Vagina (tissue), 2 donors: ENCODE measurements around the gene BRINP2. TPM values are rescaled to one million over a fixed set of nuclear protein-coding genes. Genes with fewer than 3 reads are reported as not detected.

ENCODE experiments used
- DNase-seq, 2 donors: peaks; one replicate each; pipeline ENCODE4 v3.0.0-alpha.2; 2017; ENCODE audit errors: extremely low spot score in 2 of 2
- H3K27ac ChIP-seq: fragments of 200-600 bp; sonication (generic); one replicate; pipeline ENCODE4 v1.5.1; 2019
- H3K27me3 ChIP-seq: fragments of 200-600 bp; sonication (generic); one replicate; pipeline ENCODE4 v1.5.1; 2019
- H3K36me3 ChIP-seq, 2 donors: fragments of 200-600 bp; sonication (generic); one replicate each; pipeline ENCODE4 v1.5.1; 2017 to 2019
- H3K4me1 ChIP-seq: fragments of 200-600 bp; sonication (generic); one replicate; pipeline ENCODE4 v1.5.1; 2019
- H3K4me3 ChIP-seq, 2 donors: fragments of 200-600 bp; sonication (generic); 1 replicate in 1 of 2; 2 replicates in 1 of 2; pipeline ENCODE4 v1.5.1; 2016 to 2019
- H3K9me3 ChIP-seq: fragments of 200-600 bp; sonication (generic); one replicate; pipeline ENCODE4 v1.5.1; 2019
- CTCF ChIP-seq, 3 experiments: fragments of 450-650 bp in 2 of 3; fragments of 200-600 bp in 1 of 3; sonication (generic) in 1 of 3; IDR thresholded peaks; one replicate each; pipeline ENCODE4 v1.5.1; 2017 to 2019; ENCODE audit warnings: antibody characterized with exemption in 3 of 3, mild to moderate bottlenecking in 2 of 3, moderate library complexity in 2 of 3
- POLR2A ChIP-seq, 2 donors: fragments of 450-650 bp; IDR thresholded peaks; one replicate each; pipeline ENCODE4 v1.6.1; 2017; ENCODE audit warnings: antibody characterized with exemption in 2 of 2, mild to moderate bottlenecking in 2 of 2, moderate library complexity in 2 of 2
- POLR2AphosphoS5 ChIP-seq, 2 donors: sonication (generic); formaldehyde crosslinking; IDR thresholded peaks; one replicate each; pipeline ENCODE4 v1.9.0; 2017; ENCODE audit warnings: antibody characterized with exemption in 2 of 2, mild to moderate bottlenecking in 2 of 2, low read depth in 1 of 2; ENCODE audit not compliant: insufficient read depth in 1 of 2
- intact Hi-C: fragments of 100-400 bp; cut with DNase I; formaldehyde crosslinking; loops from one replicate; pipeline ENCODE4 v1.15.1; 2023
- total RNA-seq: library from RNA; depleted of rRNA; stranded (reverse); fragments of >200 nt; gene quantifications from one replicate; pipeline ENCODE4 v1.2.3, GENCODE V29; 2016

Gene BRINP2
- total RNA-seq, 1 donor from 2014 or later: 0.49 TPM

GRCh38 chr1:177164380-177165068, 6.2 kb upstream of the BRINP2 start, which contains the start of gene ASTN1:
TSS of gene ASTN1 (minus strand) at chr1:177164712. CDS start at chr1:177164676, 36 bp downstream.
- peaks cover 5% of the 10 kb centered on the region for H3K27me3 ChIP-seq
- TF ChIP-seq CTCF (IDR thresholded peaks at IDR 0.05) (no peak), POLR2A (IDR thresholded peaks at IDR 0.05) (no peak), POLR2AphosphoS5 (IDR thresholded peaks at IDR 0.05; ENCODE audit: insufficient read depth in 1 of 2, low read depth in 1 of 2) (no peak)
- H3K4me1 ChIP-seq: peaks cover 11% of the 10 kb centered on the region
- no peaks in the 10 kb centered on the region for H3K9me3 ChIP-seq
- no peak for DNase-seq
- H3K36me3 ChIP-seq: no peaks in the 10 kb centered on the region
- H3K4me3 ChIP-seq: peak within 1 kb of the TSS; percentile 27 to 42
- no peak within 1 kb of the TSS for H3K27ac ChIP-seq
- intact Hi-C loops: no loop called here

- intact Hi-C loops: no loop called here
- DNase-seq: no peak
- no peak overlapping the region for H3K27ac ChIP-seq
- H3K27me3 ChIP-seq: peaks cover 5% of the 10 kb centered on the region
- H3K4me3 ChIP-seq: peak overlapping the region in 1 of 2 donors; percentile 42
- H3K4me1 ChIP-seq: peaks cover 11% of the 10 kb centered on the region
- H3K9me3 ChIP-seq: no peaks in the 10 kb centered on the region
- H3K36me3 ChIP-seq: no peaks in the 10 kb centered on the region
- TF ChIP-seq CTCF (IDR thresholded peaks at IDR 0.05) (no peak), POLR2AphosphoS5 (IDR thresholded peaks at IDR 0.05; ENCODE audit: insufficient read depth in 1 of 2, low read depth in 1 of 2) (no peak), POLR2A (IDR thresholded peaks at IDR 0.05) (no peak)
These were observed 5.7 kb upstream of the BRINP2 start for GRCh38 chr1:177165069-177165439.

GRCh38 chr1:177171536-177172123, 872 bp downstream of the BRINP2 start:
- no peak for DNase-seq
- peaks cover 3% of the 10 kb centered on the region for H3K27me3 ChIP-seq
- H3K9me3 ChIP-seq: no peaks in the 10 kb centered on the region
- TF ChIP-seq CTCF (IDR thresholded peaks at IDR 0.05) (no peak), POLR2A (IDR thresholded peaks at IDR 0.05) (no peak), POLR2AphosphoS5 (IDR thresholded peaks at IDR 0.05; ENCODE audit: insufficient read depth in 1 of 2, low read depth in 1 of 2) (no peak)
- H3K36me3 ChIP-seq: no peaks in the 10 kb centered on the region
- intact Hi-C loops: loop anchor here (10.0 kb wide), 1 partner anchor 267 kb away; no protein-coding TSS in a partner anchor
- H3K4me3 ChIP-seq: peak overlapping the region; percentile 5 to 32
- peaks cover 14% of the 10 kb centered on the region for H3K4me1 ChIP-seq
- no peak overlapping the region for H3K27ac ChIP-seq

GRCh38 chr1:177172272-177172671, 1.5 kb downstream of the BRINP2 start:
- H3K27me3 ChIP-seq: peaks cover 3% of the 10 kb centered on the region
- TF ChIP-seq POLR2AphosphoS5 (IDR thresholded peaks at IDR 0.05; ENCODE audit: insufficient read depth in 1 of 2, low read depth in 1 of 2) (no peak), POLR2A (IDR thresholded peaks at IDR 0.05) (no peak), CTCF (IDR thresholded peaks at IDR 0.05) (no peak)
- intact Hi-C loops: loop anchor here (10.0 kb wide), 1 partner anchor 267 kb away; no protein-coding TSS in a partner anchor
- DNase-seq: no peak
- H3K36me3 ChIP-seq: no peaks in the 10 kb centered on the region
- H3K4me1 ChIP-seq: peaks cover 14% of the 10 kb centered on the region
- H3K4me3 ChIP-seq: no peak overlapping the region
- H3K9me3 ChIP-seq: no peaks in the 10 kb centered on the region
- no peak overlapping the region for H3K27ac ChIP-seq

GRCh38 chr1:177172866-177173265, 2.1 kb downstream of the BRINP2 start:
- Histone ChIP-seq H3K36me3 (no peaks in the 10 kb centered on the region), H3K4me3 (no peak overlapping the region), H3K27me3 (peaks cover 3% of the 10 kb centered on the region), H3K27ac (no peak overlapping the region), H3K4me1 (peaks cover 14% of the 10 kb centered on the region), H3K9me3 (no peaks in the 10 kb centered on the region)
- intact Hi-C loops: loop anchor here (10.0 kb wide), 1 partner anchor 268 kb away; no protein-coding TSS in a partner anchor
- DNase-seq: no peak
- no peak for TF ChIP-seq POLR2A (IDR thresholded peaks at IDR 0.05)
- no peak for TF ChIP-seq POLR2AphosphoS5 (IDR thresholded peaks at IDR 0.05; ENCODE audit: insufficient read depth in 1 of 2, low read depth in 1 of 2)
- TF ChIP-seq CTCF (IDR thresholded peaks at IDR 0.05): no peak
